ENCODE results near the gene CCNG1. TPM values are rescaled to one million over a fixed set of nuclear protein-coding genes. Genes with fewer than 3 reads are reported as not detected.
"Not testable (repeated sequence)": the region's sequence is repeated elsewhere in the genome, so short reads cannot be mapped to it uniquely, and the experiment has no call there.

CCNG1 gene
- total and polyA plus RNA-seq, 9 of the 15 experiments (the other 6 are each of a cell fraction or from before 2014, with no cell fraction given): 121 to 293 (median 245) TPM

- TF ChIP-seq ZNF280B (CRISPR knock-in tag; IDR thresholded peaks at IDR 0.05) (no peak), KDM4B (IDR thresholded peaks at IDR 0.05; ENCODE audit: borderline replicate concordance in 2 of 2, low read depth in 1 of 2) (no peak), GATA2 (CRISPR knock-in tag; IDR thresholded peaks at IDR 0.05) (no peak)
Observed at GRCh38 chr5:163395792-163396191, 41.6 kb upstream of the CCNG1 start (continued).

- H2AFZ ChIP-seq (ENCODE audit: low read depth, low read length); H3K27me3 ChIP-seq (ENCODE audit: control insufficient read depth in 2 of 2, insufficient read depth in 2 of 2, low read length in 2 of 2); H4K20me1 ChIP-seq (replicated peaks; ENCODE audit: control insufficient read depth, insufficient read depth, low read length); H3K27ac ChIP-seq (ENCODE audit: extremely low read depth, low read depth, low read length); CTCF ChIA-PET (ENCODE audit: low intra/inter-chr PET ratio); H3K36me3 ChIP-seq (ENCODE audit: control insufficient read depth, insufficient read depth, low read length); BruUV-seq (replicated peaks); H3K4me3 ChIP-seq; ATAC-seq; H3K4me2 ChIP-seq (ENCODE audit: insufficient read depth, low read length); H3K9me3 ChIP-seq (replicated peaks; ENCODE audit: control insufficient read depth, insufficient read depth, low read depth, low read length); FAIRE-seq; H3K4me1 ChIP-seq (replicated peaks in 1 of 2; ENCODE audit: control insufficient read depth in 2 of 2, insufficient read depth in 2 of 2, low read length in 2 of 2); intact Hi-C loops (cut with micrococcal nuclease); H3K79me2 ChIP-seq (ENCODE audit: control insufficient read depth, insufficient read depth, low read length); DNase-seq (ENCODE audit: extremely low read depth in 1 of 4, low spot score in 3 of 4); in situ Hi-C loops (cut with MboI); H3K9me1 ChIP-seq (ENCODE audit: control insufficient read depth, insufficient read depth, low read length); H3K9ac ChIP-seq (ENCODE audit: insufficient read depth in 1 of 2, low read depth in 2 of 2, low read length in 2 of 2); POLR2A ChIA-PET: not testable (repeated sequence)
- TF ChIP-seq SPI1 (IDR thresholded peaks at IDR 0.05; ENCODE audit: borderline replicate concordance, low read depth, low read length): peak; percentile 49; the same call in 1 of the 2 replicates
- 44% methylated on average over 9 of the region's 9 CpGs for WGBS (ENCODE audit: insufficient coverage, low coverage, missing lambda C conversion rate)
Observed at GRCh38 chr5:163396818-163397340, 40.5 kb upstream of the CCNG1 start.
